ENCODE results near the gene APOBEC4. TPM values are rescaled to one million over a fixed set of nuclear protein-coding genes. Genes with fewer than 3 reads are reported as not detected.
"Not testable (repeated sequence)": the region's sequence is repeated elsewhere in the genome, so short reads cannot be mapped to it uniquely, and the experiment has no call there.

Gene APOBEC4
- total RNA-seq, 1 experiment from 2014 or later = not detected

GRCh38 chr1:183622013-183622412, 31.1 kb downstream of the APOBEC4 start:
- no peak overlapping the region for H3K4me3 Mint-ChIP-seq (ENCODE audit: unreplicated experiment)
- no TSS peak for BruUV-seq (replicated peaks)
- Histone ChIP-seq H3K4me1 (peaks cover 19% of the 10 kb centered on the region), H3K36me3 (ENCODE audit: control insufficient read depth, insufficient read depth, low read length) (no peaks in the 10 kb centered on the region; the same call in 1 of the 2 replicates), H3K4me3 (ENCODE audit: low read depth, low read length) (no peak overlapping the region), H3K27me3 (replicated peaks; ENCODE audit: control insufficient read depth, insufficient read depth, low read length) (no peaks in the 10 kb centered on the region), H3K9me3 (no peaks in the 10 kb centered on the region)
- no peaks in the 10 kb centered on the region for H3K27me3 Mint-ChIP-seq (ENCODE audit: insufficient read depth, unreplicated experiment)
- H3K36me3 Mint-ChIP-seq (ENCODE audit: insufficient read depth, unreplicated experiment) = peaks cover 25% of the 10 kb centered on the region
- CTCF ChIA-PET = interaction anchor here (0.6 kb wide), 1 partner anchor 12 kb away, joined by 5 read pairs; no protein-coding TSS in a partner anchor
- no peak for DNase-seq
- no peak overlapping the region for H3K27ac Mint-ChIP-seq (ENCODE audit: unreplicated experiment)
- POLR2A ChIA-PET = no interaction called here
- H3K4me1 Mint-ChIP-seq (ENCODE audit: low read depth, unreplicated experiment) = peaks cover 20% of the 10 kb centered on the region
- no peaks in the 10 kb centered on the region for H3K9me3 Mint-ChIP-seq (ENCODE audit: unreplicated experiment)
- intact Hi-C loops (cut with micrococcal nuclease; ENCODE audit: unreplicated experiment) = loop anchor here (2.0 kb wide), 1 partner anchor 69 kb away; no protein-coding TSS in a partner anchor
- no peak for TF ChIP-seq CTCF (IDR thresholded peaks at IDR 0.05; ENCODE audit: insufficient read depth in 1 of 2, low read depth in 1 of 2, low read length in 1 of 2, severe bottlenecking in 1 of 2, unreplicated experiment in 1 of 2)

- H3K4me3 Mint-ChIP-seq (ENCODE audit: unreplicated experiment) = no peak overlapping the region
- Histone ChIP-seq H3K4me1 (peaks cover 19% of the 10 kb centered on the region), H3K36me3 (ENCODE audit: control insufficient read depth, insufficient read depth, low read length) (no peaks in the 10 kb centered on the region), H3K27me3 (replicated peaks; ENCODE audit: control insufficient read depth, insufficient read depth, low read length) (no peaks in the 10 kb centered on the region), H3K9me3 (no peaks in the 10 kb centered on the region), H3K4me3 (ENCODE audit: low read depth, low read length) (no peak overlapping the region)
- no peaks in the 10 kb centered on the region for H3K27me3 Mint-ChIP-seq (ENCODE audit: insufficient read depth, unreplicated experiment)
- CTCF ChIA-PET = interaction anchor here (1.2 kb wide), 1 partner anchor 11 kb away, joined by 3 read pairs; no protein-coding TSS in a partner anchor
- peaks cover 19% of the 10 kb centered on the region for H3K36me3 Mint-ChIP-seq (ENCODE audit: insufficient read depth, unreplicated experiment)
- peak overlapping the region; percentile 17 for H3K27ac Mint-ChIP-seq (ENCODE audit: unreplicated experiment)
- H3K9me3 Mint-ChIP-seq (ENCODE audit: unreplicated experiment) = no peaks in the 10 kb centered on the region
- POLR2A ChIA-PET = no interaction called here
- H3K4me1 Mint-ChIP-seq (ENCODE audit: low read depth, unreplicated experiment) = peaks cover 24% of the 10 kb centered on the region
- no TSS peak for BruUV-seq (replicated peaks)
- DNase-seq = no peak
- no peak for TF ChIP-seq CTCF (IDR thresholded peaks at IDR 0.05; ENCODE audit: insufficient read depth in 1 of 2, low read depth in 1 of 2, low read length in 1 of 2, severe bottlenecking in 1 of 2, unreplicated experiment in 1 of 2)
- intact Hi-C loops (cut with micrococcal nuclease; ENCODE audit: unreplicated experiment) = no loop called here
These were observed 32.8 kb downstream of the APOBEC4 start for GRCh38 chr1:183620311-183620710.

- Mint-ChIP-seq H3K4me1 (ENCODE audit: low read depth, unreplicated experiment) (peaks cover 24% of the 10 kb centered on the region), H3K27ac (ENCODE audit: unreplicated experiment) (peak overlapping the region; percentile 17), H3K36me3 (ENCODE audit: insufficient read depth, unreplicated experiment) (peaks cover 16% of the 10 kb centered on the region), H3K9me3 (ENCODE audit: unreplicated experiment) (no peaks in the 10 kb centered on the region), H3K27me3 (ENCODE audit: insufficient read depth, unreplicated experiment) (no peaks in the 10 kb centered on the region), H3K4me3 (ENCODE audit: unreplicated experiment) (no peak overlapping the region)
- ChIA-PET POLR2A (no interaction called here), CTCF (interaction anchor here (1.2 kb wide), 1 partner anchor 11 kb away, joined by 3 read pairs; no protein-coding TSS in a partner anchor)
- TF ChIP-seq CTCF (IDR thresholded peaks at IDR 0.05; ENCODE audit: insufficient read depth in 1 of 2, low read depth in 1 of 2, low read length in 1 of 2, severe bottlenecking in 1 of 2, unreplicated experiment in 1 of 2) = no peak
- intact Hi-C loops (cut with micrococcal nuclease; ENCODE audit: unreplicated experiment) = no loop called here
- H3K4me1 ChIP-seq = peaks cover 19% of the 10 kb centered on the region
- H3K9me3 ChIP-seq = no peaks in the 10 kb centered on the region
- no TSS peak for BruUV-seq (replicated peaks)
- no peak for DNase-seq
- no peaks in the 10 kb centered on the region for H3K27me3 ChIP-seq (replicated peaks; ENCODE audit: control insufficient read depth, insufficient read depth, low read length)
- H3K4me3 ChIP-seq (ENCODE audit: low read depth, low read length) = no peak overlapping the region
- no peaks in the 10 kb centered on the region for H3K36me3 ChIP-seq (ENCODE audit: control insufficient read depth, insufficient read depth, low read length)
These were observed 33.3 kb downstream of the APOBEC4 start for GRCh38 chr1:183619781-183620180.

GRCh38 chr1:183618202-183618601, 34.9 kb downstream of the APOBEC4 start:
- POLR2A ChIA-PET; H3K27ac Mint-ChIP-seq (ENCODE audit: unreplicated experiment); H3K9me3 ChIP-seq; H3K27me3 ChIP-seq (replicated peaks; ENCODE audit: control insufficient read depth, insufficient read depth, low read length); H3K4me3 Mint-ChIP-seq (ENCODE audit: unreplicated experiment); H3K36me3 Mint-ChIP-seq (ENCODE audit: insufficient read depth, unreplicated experiment); DNase-seq; H3K4me3 ChIP-seq (ENCODE audit: low read depth, low read length); BruUV-seq (replicated peaks); CTCF ChIA-PET; intact Hi-C loops (cut with micrococcal nuclease; ENCODE audit: unreplicated experiment); H3K36me3 ChIP-seq (ENCODE audit: control insufficient read depth, insufficient read depth, low read length); H3K27me3 Mint-ChIP-seq (ENCODE audit: insufficient read depth, unreplicated experiment); H3K9me3 Mint-ChIP-seq (ENCODE audit: unreplicated experiment): not testable (repeated sequence)
- peaks cover 19% of the 10 kb centered on the region for H3K4me1 ChIP-seq
- H3K4me1 Mint-ChIP-seq (ENCODE audit: low read depth, unreplicated experiment) = peaks cover 24% of the 10 kb centered on the region

- H3K4me3 Mint-ChIP-seq (ENCODE audit: unreplicated experiment); H3K27ac Mint-ChIP-seq (ENCODE audit: unreplicated experiment); H3K27me3 Mint-ChIP-seq (ENCODE audit: insufficient read depth, unreplicated experiment); H3K9me3 ChIP-seq; H3K4me1 ChIP-seq; H3K36me3 Mint-ChIP-seq (ENCODE audit: insufficient read depth, unreplicated experiment); H3K4me3 ChIP-seq (ENCODE audit: low read depth, low read length); intact Hi-C loops (cut with micrococcal nuclease; ENCODE audit: unreplicated experiment); DNase-seq; POLR2A ChIA-PET; CTCF ChIA-PET; H3K36me3 ChIP-seq (ENCODE audit: control insufficient read depth, insufficient read depth, low read length); BruUV-seq (replicated peaks); H3K9me3 Mint-ChIP-seq (ENCODE audit: unreplicated experiment); H3K27me3 ChIP-seq (replicated peaks; ENCODE audit: control insufficient read depth, insufficient read depth, low read length): not testable (repeated sequence)
- H3K4me1 Mint-ChIP-seq (ENCODE audit: low read depth, unreplicated experiment) = peaks cover 14% of the 10 kb centered on the region
These were observed 40.1 kb downstream of the APOBEC4 start for GRCh38 chr1:183612975-183613374.
